Stimulated activated CD8-positive, alpha-beta memory T cell treated with anti-CD3 and anti-CD28 coated beads, Interleukin-15, amount 100 ng/mL, for 4 hours (primary cell): Measurements from ENCODE around the gene CALHM1.

Experiments used
- DNase-seq, 2 donors: peaks; one replicate each; pipeline ENCODE4 v3.0.0-alpha.2; 2020; ENCODE audit warnings: low read depth in 2 of 2

Gene CALHM1

DNA sequence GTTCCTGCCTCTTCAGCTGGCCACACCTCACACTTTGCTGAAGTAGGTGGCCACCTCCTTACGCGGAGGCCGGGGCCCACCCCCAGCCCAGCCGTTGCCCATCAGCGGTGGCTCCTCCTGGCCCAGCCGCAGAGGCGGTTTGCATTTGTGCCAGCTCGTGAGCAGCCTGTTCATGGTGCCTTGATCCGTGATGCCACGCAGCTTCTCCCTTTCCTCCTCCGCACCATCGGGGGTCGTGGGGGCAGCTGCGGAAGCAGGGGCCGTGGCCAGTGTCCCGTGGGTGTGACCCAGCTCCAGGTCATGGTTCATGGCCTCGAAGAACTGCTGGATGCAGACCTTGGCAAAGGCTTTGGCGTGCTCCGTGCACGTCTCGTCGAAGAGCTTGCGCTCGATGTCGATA is 3.5 kb downstream of the CALHM1 start:
- no peak for DNase-seq

DNA sequence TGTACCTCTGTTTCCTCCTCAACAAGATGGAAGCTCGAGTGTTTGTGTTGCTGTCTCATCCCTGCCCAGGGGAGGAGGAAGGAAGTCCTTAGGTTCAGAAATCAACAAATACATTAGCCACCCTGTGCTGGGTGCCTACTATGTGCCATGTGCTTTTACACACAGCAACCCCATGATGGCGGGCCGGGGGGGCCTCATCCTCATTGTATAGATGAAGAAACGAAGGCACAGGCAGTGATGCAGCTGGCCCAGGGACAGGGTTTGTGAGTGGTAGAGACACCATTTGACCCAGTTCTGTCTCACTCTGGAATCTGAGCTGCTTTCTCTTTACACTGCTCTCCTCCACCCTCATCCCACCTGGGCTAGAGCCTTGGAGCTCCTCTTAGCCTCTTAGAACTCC is 4.7 kb downstream of the CALHM1 start:
- no peak for DNase-seq

DNA sequence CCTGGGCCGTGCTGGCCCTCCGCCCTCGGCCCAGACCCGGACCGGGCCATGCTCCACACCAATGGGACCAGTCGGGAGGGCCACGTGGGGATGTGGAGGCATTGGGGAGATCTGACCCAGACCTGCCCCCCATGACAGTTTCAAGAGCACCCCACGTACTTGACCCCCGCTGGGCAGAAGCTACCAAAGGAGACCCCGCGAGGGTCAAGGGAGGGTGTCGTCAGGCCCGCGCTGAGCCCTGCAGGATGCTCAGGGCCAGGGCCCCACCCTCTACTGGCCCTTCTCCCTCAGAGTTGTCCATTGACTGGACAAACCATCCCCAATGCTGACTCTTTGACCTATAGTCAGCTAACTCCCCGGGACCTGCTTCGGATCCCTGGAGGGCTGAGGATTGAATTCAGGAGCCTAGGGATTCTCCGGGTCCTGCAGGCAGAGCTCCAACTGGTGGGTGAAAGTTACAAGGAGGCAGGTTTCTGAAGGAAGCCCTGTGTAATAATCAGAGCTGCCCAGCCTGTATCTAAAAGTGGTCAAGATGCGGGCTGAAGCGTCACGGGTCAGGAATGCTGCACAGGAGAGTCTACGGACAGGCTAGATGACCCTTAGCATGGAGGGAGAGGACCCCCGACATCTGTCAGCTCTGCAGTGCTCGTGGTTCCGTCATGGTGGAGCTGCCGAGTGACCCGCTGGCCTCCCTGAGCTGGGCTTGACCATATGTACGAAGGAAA is 6.0 kb downstream of the CALHM1 start:
- DNase-seq, result no peak

DNA sequence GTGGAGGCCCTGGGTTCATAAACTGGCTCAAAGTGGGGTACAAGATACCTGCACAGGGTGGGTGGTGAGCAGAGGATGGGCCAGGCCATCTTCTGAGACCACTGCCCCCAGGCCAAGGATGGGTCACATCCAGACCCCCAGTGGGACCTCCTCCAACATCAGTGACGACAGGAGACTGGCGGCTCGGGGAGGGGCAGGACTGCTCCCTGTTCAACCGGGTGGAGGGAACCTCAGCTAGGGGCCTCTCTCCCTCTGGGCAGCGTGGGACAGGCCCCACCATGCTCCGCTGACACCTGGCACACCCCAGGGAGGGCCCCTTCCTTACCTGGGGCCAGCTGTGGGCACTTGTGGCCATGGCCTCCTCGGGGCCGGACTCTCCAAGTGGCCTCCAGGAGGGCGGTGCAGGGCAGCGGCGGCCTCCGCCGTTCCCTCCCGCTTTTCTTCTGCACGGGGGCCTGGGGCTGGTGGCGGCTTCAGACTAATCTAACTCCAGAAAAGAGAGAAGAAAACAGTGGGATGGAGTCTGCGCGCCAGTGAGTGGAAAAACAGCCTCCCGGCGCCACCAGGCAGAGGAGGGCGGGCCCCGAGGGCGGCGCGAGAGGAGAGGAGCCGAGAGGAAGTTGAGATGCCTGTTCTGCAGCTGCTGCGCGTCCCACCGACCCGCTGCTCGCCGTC is 6.7 kb downstream of the CALHM1 start, which contains the start of gene CALHM2:
TSS of gene CALHM2 (minus strand) at position 540 of the 675 bp plus-strand sequence. CDS start 2,429 bp downstream, outside the sequence.
- DNase-seq, result peak; percentile 13 to 24

DNA sequence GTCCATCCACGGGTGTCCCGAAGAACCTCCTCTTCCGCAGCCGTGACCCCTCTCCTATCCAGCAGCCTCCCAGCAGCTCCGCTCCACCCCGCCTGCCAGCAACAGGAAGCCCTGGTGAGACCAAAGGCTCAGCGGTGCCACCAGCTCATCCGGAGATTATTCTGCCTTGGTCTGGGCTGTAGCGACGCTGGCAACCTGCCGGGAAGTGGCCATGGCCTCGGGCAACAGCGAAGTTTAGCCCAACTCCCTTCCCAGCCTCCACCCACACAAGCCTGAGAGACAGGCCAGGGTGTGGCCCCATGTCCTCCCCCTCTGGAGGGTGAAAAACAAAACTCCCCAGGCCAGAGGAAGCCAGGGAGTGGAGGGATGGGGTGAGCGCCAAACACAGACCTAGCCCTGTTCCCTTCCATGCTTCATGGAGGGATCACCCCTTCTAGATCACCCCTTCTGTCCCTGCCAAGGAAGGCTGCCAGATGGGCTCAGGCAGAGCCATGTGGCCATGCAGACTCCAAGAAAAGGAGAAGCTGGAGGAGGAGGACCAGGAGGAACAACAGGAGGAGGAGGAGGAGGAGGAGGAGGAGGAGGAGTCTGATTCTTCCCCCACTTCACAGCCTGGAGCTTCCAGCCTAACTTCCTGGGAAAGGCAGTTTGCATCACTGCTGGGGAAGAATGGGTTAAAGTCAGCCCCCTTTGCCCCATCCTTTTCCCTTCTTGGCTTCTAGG is 7.4 kb downstream of the CALHM1 start:
- no peak for DNase-seq

DNA sequence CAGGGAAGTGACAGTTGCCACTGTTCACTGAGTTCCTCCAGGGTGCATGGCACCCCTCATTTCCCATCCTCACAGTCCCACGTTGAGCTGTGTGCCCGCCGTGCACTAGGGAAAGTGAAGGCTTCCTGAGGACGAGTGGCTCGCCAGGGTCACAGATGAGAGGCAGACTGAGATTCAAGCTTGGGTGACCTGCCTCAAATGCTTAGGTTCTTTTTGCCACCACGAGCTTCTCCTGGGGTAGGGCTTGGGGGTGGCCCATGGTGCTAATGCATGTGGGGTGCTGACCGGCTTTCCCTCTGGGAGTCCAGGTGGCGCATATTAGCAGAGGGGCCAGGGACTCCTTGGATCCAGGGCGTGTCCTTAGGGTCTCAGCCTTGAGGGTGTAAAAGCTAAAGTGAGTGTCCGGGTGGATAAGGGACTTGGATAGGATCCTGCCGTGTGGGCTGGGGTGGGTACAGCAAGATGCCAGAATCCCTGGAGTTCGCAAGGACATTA is 8.5 kb downstream of the CALHM1 start:
- no peak for DNase-seq

DNA sequence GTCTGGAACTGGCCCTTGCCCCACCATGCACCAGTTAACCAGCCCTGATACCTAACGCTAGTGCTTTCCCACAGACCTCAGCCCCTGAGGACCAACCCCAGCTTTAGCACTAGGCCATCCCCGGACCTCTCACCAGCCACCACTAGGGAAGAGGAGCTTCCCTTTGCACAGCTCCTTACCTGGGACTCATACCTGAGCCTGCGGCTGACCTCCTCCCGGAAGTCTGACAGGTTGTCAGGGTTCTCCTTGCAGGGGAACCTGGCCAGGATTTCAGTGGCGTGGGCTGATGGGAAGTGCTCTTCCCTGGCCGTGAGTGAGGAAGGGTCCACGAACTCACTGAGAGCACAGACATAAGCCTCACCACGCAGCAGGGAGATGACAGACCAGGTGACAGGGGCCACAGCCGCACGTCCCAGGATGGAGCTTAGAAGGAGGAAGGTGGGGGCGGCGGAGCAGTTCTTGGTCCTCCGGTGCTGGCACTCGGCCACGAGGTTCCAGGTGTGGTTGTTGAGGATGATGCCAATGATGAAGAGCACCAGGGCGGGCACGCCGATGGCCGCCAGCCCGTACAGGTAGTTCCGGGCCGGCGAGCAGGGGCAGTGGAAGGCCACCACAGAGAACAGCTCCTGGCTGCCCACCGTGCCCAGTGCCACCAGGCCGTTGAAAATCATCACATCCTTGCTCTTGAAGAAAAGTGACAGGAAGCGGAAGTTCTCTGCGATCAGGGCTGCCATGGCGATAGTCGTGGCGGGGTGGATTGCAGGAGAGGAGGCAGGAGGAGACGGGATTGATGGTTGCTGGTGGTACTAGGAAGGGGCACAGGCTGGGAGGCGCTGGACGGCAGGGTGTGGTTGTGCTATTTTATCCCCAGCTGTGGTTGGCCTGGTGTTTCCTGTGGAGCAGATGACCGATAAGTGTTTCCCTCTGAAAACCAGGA is 9.2 kb downstream of the CALHM1 start:
- DNase-seq, result no peak

DNA sequence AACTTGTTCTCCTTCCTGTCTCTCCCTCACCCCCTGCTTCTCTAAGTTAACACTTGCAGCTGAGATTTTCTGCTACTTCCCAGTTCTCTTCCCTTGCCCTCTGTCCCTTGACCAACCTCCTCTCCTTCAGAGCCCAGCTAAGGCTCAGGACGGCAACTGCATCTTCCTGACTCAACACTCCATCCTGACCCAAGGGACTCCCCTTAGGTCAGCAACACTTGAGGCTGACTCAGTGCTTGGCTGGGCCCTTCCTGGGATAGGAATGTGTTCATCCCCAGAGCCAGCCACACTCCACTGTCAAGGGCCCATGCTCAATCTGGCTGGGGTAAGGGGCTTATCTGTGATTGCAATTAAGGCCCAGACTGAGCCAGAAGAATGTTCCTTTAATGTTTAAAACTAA is 10.0 kb downstream of the CALHM1 start:
- DNase-seq, result no peak

DNA sequence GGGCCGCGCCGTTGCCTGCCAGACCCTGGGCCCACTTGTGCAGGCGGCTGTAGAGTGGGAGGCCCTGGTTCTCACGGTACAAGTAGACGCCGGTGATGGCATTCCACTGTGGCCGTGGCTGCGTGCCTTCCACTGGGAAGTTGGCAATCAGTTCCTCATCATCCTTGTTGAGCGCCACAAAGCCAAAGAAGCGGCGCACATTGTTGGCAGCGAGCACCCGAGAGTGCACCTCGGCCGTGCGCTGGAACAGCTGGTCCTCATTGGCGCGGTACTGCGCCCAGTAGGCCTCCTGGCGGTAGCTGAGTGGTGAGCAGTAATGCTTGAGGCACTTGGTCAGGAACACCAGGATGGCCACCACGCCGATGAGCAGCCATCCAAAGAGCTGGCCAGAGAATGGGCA is 11.5 kb downstream of the CALHM1 start:
- no peak for DNase-seq

DNA sequence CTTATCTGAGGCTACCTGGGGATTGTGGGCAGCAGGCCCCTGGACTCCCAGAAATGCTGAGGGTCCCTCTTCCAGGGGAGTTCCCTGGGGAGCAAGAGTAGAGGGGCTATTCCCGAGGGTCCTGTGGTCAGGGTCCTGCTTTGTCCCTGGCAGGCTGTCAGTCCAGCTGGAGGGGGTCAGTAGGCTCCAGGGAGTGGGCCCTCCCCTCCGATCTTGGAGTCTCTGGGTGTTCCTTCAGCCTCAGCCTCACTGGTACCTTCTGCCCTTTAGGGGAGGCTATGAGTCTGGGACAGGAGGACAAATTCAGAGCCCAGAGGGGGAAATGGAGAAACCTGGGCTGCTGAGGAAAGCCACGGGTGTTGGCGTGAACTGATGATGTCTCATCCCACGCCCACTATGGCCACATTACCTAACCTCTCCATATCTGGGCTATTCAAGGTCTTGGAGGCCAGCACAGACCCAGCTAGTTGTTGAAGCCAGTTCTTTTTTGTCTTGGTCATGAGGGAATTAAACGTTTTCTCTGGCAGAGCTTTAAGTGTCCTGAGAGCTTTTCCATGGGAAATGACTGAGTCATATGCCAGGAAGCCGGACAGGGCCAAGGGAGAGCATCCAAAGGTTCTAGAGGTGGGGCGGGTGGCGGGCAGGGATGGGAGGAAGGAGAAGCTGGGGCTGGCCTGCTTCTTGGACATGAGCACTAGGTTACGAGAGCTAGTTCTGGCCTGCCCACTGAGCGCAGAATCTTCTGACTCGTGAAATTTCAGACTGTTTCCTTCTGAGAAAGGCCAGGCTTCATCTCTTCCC is 12.7 kb downstream of the CALHM1 start:
- no peak for DNase-seq

DNA sequence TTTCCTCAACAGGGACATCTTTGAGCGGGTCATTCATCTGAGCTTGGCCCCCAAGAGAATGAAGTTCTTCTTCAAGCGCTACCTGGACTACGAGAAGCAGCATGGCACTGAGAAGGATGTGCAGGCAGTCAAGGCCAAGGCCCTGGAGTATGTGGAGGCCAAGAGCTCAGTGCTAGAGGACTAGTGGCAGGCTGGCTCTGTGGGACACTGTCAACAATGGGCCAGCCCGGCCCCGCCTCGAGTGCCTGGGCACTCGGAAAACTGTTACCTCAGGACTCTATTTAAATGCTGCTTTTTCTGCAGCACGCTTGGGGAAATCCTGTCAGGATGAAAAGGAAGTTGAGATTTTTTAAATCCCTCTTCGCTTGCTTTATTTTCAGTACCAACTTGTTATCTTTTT is 13.3 kb downstream of the CALHM1 start:
- DNase-seq, result no peak

DNA sequence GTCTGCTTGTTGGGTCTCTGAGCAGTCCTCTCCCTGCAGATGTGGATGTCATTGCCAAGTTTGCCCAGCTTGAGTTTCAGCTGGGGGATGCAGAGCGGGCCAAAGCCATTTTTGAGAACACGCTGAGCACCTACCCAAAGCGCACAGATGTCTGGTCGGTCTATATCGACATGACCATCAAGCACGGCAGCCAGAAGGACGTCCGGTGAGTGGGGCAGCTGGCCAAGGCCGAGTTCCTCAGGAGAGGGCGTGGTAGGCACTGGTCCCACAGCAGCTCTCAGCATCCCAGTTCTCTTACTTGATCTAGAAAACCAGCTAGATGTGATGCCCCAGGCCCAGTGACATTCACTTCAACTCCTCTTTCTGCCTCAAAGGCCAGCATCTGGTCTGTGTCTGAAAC is 14.2 kb downstream of the CALHM1 start:
- no peak for DNase-seq

DNA sequence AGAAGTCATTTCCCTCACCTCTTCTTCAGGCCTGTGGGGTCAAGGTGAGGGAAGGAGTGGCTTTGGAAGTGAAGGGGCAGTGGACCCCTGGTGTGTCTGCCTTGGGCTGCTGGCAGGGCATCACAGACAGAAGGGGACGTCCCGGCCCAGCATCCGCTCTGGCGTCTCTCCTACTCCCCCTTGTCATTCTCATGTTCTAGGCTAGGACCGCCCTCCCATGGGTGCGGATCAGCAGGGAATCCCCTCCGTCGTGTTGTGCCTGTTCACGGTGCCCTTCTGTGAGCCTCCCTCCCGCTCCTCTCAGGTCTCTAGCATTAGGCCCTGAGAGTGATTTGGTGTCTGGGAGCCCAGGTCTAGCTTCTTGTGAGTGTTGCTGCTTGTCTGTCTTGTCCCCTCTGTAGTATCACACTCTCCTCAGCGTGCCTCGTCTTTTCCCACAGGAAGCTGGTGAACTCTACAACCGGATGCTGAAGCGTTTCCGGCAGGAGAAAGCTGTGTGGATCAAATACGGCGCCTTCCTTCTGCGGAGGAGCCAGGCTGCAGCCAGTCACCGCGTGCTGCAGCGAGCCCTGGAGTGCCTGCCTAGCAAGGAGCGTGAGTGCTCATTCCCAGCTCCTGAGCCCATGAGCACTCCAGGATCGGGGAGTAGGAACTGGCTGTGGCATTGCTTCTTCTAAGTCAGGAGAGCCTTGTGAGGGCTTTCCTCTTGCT is 15.1 kb downstream of the CALHM1 start:
- DNase-seq, result no peak

DNA sequence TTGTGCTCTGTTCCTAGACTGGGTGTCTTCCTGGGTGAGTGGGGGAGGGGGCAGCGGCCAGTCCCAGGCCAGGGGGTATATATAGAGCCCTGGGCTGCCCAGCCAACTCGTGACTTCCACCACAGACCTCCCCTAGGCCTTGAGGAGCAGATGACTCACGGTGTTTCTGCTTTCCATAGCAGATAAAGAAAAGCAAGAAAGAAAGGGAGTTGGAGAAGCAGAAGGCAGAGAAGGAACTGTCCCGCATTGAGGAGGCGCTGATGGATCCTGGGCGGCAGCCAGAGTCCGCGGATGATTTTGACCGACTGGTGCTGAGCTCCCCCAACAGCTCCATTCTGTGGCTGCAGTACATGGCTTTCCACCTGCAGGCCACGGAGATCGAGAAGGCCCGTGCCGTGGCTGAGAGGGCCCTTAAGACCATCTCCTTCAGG is 16.7 kb downstream of the CALHM1 start:
- DNase-seq, result no peak

DNA sequence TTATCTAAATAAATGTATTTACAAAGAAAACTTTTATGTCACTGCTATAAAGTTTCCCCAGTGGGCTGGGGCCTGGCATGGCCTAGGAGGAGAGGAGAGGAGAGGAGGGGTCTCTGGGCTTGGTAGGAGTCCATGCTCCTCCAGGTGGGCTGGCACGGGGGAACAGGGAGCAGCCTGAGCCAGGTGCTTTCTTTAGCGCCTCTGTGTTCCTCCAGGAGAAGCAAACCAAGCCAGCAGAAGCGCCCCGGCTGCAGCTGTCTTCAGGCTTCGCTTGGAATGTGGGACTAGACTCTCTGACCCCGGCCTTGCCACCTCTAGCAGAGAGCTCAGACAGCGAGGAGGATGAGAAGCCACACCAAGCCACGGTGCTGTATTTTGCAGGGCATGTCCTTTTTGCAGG is 17.1 kb downstream of the CALHM1 start:
- no peak for DNase-seq

DNA sequence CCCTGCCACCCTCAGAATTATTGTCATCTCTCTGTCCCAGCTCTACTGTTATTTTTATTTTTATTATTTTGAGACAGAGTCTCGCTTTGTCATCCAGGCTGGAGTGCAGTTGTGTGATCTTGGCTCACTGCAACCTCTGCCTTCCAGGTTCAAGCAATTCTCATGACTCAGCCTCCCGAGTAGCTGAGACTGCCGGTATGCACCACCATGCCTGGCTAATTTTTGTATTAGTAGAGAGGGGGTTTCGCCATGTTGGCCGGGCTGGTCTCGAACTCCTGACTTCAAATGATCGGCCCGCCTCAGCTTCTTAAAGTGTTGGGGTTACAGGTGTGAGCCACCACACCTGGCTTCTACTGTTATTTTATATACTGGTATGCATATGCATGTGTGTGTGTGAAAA is 17.5 kb downstream of the CALHM1 start:
- no peak for DNase-seq

DNA sequence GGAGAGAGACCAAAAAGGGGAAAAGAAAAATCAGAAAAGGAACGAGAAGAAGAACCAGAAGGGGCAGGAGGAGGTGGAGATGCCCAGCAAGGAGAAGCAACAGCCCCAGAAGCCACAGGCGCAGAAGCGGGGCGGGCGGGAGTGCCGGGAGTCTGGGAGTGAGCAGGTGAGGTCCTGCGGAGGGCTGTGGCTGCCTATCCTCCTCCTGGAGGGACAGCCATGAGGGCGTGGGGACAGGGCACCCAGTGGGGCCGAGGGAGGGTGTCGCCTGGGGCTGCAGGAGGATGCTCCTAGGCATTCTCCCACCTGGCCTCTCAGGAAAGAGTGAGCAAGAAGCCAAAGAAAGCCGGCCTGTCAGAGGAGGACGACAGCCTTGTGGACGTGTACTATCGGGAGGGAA is 18.3 kb downstream of the CALHM1 start:
- DNase-seq, result no peak

DNA sequence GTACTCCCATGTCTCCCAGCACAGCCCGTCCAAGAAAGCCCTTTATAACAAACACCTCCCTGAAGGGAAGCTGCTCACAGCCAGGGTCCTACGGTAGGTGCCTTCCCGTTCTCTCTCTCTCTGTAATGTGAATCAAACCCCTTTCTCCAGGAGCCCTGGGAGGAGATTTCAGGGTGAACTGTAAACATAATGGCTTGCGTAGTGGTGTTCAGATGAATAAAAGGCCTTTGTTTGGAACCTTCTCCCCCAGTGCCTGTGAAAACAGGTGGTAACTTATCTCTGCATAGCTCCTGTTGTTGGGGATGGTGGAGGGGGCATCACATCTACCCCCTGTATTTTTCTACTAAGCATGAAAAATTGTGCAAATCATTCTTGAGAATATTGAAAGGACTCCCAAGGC is 18.9 kb downstream of the CALHM1 start:
- DNase-seq, result no peak

DNA sequence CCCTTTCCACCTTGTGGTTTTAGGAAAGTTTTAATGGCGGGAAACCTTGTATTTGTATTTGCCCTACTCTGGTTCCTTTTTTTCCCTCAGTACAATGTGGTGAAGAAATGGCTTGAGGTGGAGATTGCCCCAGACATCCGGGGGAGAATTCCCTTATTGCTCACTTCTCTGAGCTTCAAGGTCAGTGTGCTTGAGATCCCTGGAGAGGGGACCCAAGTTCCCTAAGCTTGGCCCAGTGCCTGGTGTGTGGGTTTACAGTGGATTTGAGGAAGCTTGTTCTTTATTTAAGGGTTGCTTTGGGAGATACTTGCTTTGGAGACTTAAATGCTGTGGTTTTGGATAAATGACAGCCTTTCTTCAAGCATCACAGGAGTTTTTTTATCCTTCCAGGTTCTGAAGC is 24.8 kb downstream of the CALHM1 start:
- no peak for DNase-seq

DNA sequence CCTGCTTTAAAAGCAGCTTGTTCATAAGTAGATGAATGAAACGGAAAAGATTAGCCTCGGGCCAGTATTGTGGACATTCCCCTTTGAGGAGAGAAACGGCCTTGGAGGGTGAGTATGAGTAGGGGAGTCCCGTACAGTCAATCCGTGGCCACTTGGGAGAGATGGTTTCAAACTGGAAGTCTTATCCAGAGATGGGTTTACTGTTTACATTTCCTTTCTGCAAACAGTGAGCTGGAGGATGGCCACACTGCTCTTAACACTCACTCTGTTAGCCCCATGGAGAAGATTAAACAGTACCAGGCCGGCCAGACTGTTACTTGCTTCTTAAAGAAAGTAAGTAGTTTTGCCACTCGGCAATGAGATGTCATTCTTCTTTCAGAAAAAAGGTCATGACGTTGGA is 26.8 kb downstream of the CALHM1 start:
- DNase-seq, result no peak
